Measurements from ENCODE around the gene CD58. TPM values are rescaled to one million over a fixed set of nuclear protein-coding genes. Genes with fewer than 3 reads are reported as not detected.

CD58 gene
- total RNA-seq, 1 donor: 13.8 TPM

GRCh38 chr1:116501125-116501869 lies 69.5 kb downstream of the CD58 start:
- no peak for DNase-seq (ENCODE audit: low read depth)
- no peak for TF ChIP-seq CTCF (IDR thresholded peaks at IDR 0.05; ENCODE audit: insufficient read depth, low read depth, low read length)
- no peak overlapping the region for H3K4me3 ChIP-seq (ENCODE audit: low read depth, low read length)

DNA sequence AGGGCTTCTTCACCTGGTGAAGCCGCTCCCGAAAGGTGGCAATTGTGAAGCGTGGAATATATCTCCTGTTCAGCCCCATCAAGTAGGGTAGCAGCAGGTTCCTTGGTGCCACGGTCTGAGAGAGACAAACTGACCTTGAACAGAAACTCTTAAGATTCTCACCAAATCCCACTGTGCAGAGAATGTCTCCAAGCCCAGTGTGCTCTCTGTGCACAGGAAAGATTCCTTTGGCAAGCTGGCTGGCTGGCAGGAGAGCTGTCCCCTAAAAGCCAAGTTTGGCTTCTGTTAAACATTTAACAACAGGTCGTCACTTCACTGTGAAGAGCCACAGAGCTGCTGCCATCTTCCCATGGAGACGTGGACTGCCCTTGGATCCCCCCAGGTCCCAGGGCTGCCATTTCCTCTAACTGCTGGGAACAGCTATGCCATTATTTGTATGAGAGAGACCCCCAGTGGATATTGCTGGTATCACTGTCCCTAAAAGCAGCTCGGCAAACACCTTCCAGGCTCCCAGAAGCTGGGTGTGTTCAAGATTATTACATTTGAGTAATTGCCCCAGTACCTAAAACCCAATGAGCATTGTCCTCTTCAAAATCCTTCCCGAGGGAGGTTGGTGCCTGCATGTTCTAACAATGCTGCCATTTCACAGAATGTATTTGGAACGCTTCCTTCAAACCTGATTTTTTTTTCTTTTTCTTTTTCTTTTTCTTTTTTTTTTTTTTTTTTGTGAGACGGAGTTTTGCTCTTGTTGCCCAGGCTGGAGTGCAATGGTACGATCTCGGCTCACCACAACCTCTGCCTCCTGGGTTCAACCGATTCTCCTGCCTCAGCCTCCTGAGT lies 71.8 kb downstream of the CD58 start:
- DNase-seq (ENCODE audit: low read depth): peak; percentile 68
- TF ChIP-seq CTCF (IDR thresholded peaks at IDR 0.05; ENCODE audit: insufficient read depth, low read depth, low read length): peak; percentile 91
- H3K4me3 ChIP-seq (ENCODE audit: low read depth, low read length): no peak overlapping the region

DNA sequence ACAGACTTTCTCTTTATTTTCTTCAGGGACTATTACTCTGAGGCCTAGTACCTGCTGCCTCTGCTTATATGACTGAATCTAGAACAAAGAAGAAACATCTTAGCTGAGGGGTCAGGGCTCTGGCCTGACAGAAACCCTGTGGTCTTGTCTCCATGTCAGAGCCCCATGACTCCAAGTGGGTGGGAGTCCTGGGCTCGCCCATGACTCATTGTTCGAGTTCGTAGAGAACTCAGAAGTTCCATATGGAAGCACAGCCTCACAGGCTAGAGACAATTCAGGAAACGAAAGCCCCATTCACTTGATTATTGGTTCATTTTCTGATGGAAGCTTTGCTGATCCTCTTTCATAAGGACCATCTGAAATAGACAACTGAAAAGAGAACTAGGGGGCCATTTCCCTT lies 73.2 kb downstream of the CD58 start:
- no peak for TF ChIP-seq CTCF (IDR thresholded peaks at IDR 0.05; ENCODE audit: insufficient read depth, low read depth, low read length)
- H3K4me3 ChIP-seq (ENCODE audit: low read depth, low read length): no peak overlapping the region
- peak; percentile 66 for DNase-seq (ENCODE audit: low read depth)

- TF ChIP-seq CTCF (IDR thresholded peaks at IDR 0.05; ENCODE audit: insufficient read depth, low read depth, low read length): no peak
- H3K4me3 ChIP-seq (ENCODE audit: low read depth, low read length): no peak overlapping the region
- no peak for DNase-seq (ENCODE audit: low read depth)
Observed at GRCh38 chr1:116496898-116497297, 73.9 kb downstream of the CD58 start.

DNA sequence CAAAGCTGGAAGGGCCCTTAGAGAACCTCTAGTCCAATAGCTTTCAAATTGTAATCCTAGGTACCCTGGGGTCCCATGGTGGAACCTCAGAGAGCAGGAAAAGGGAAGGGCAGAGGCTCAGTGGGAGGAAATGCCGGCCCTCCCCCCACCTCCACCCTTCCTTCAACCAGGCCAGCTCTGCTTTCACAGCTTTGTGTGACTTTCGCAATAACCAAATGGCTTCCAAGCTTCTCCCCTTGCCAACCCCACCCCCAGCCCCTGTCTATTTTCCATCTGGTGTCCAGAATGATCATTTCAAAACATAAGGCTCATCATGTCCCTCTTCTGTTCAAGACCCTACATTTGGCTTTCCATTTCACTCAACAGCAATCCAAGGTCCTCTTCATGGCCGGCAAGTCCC lies 74.4 kb downstream of the CD58 start:
- TF ChIP-seq CTCF (IDR thresholded peaks at IDR 0.05; ENCODE audit: insufficient read depth, low read depth, low read length): no peak
- peak; percentile 60 for DNase-seq (ENCODE audit: low read depth)
- H3K4me3 ChIP-seq (ENCODE audit: low read depth, low read length): no peak overlapping the region

- DNase-seq (ENCODE audit: low read depth): no peak
- H3K4me3 ChIP-seq (ENCODE audit: low read depth, low read length): no peak overlapping the region
- no peak for TF ChIP-seq CTCF (IDR thresholded peaks at IDR 0.05; ENCODE audit: insufficient read depth, low read depth, low read length)
Observed at GRCh38 chr1:116495535-116495934, 75.3 kb downstream of the CD58 start.
